ENCODE results near the gene MUC7.
"Not testable (repeated sequence)": the region's sequence is repeated elsewhere in the genome, so short reads cannot be mapped to it uniquely, and the experiment has no call there.

The MUC7 gene

GRCh38 chr4:70471897-70472296 lies at the start of gene MUC7:
Gene MUC7 (plus strand): TSS chr4:70472197. CDS start chr4:70474022, 1,825 bp downstream.
- DNase-seq, result no peak

GRCh38 chr4:70425306-70425705 lies 46.7 kb upstream of the MUC7 start:
- DNase-seq, result no peak

GRCh38 chr4:70426789-70427188 lies 45.2 kb upstream of the MUC7 start:
- no peak for DNase-seq

GRCh38 chr4:70437197-70437596 lies 34.8 kb upstream of the MUC7 start:
- DNase-seq, result no peak

GRCh38 chr4:70442474-70442873 lies 29.5 kb upstream of the MUC7 start:
- no peak for DNase-seq

- no peak for DNase-seq
Measured at GRCh38 chr4:70443329-70443728, 28.7 kb upstream of the MUC7 start.

GRCh38 chr4:70449220-70449619 lies 22.8 kb upstream of the MUC7 start:
- no peak for DNase-seq

GRCh38 chr4:70452946-70453345 lies 19.1 kb upstream of the MUC7 start:
- no peak for DNase-seq

GRCh38 chr4:70463335-70463734 lies 8.7 kb upstream of the MUC7 start:
- no peak for DNase-seq

GRCh38 chr4:70473679-70474078 lies 1.7 kb downstream of the MUC7 start:
- no peak for DNase-seq

- no peak for DNase-seq
Measured at GRCh38 chr4:70488748-70489147, 16.8 kb downstream of the MUC7 start.

GRCh38 chr4:70496231-70496630 lies 24.2 kb downstream of the MUC7 start:
- DNase-seq, result no peak

- not testable (repeated sequence) for DNase-seq
Measured at GRCh38 chr4:70501838-70502237, 29.8 kb downstream of the MUC7 start.

GRCh38 chr4:70504733-70505132 lies 32.7 kb downstream of the MUC7 start:
- DNase-seq, result no peak

- DNase-seq, result peak; percentile 43
Measured at GRCh38 chr4:70505151-70505748, 33.3 kb downstream of the MUC7 start.

GRCh38 chr4:70508801-70509200 lies 36.8 kb downstream of the MUC7 start:
- DNase-seq, result no peak

- no peak for DNase-seq
Measured at GRCh38 chr4:70511365-70511764, 39.4 kb downstream of the MUC7 start.

- no peak for DNase-seq
Measured at GRCh38 chr4:70515367-70516250, 43.6 kb downstream of the MUC7 start.

GRCh38 chr4:70518269-70518668 lies 46.3 kb downstream of the MUC7 start, which contains the start of gene AMTN:
Gene AMTN (plus strand): TSS chr4:70518569. CDS start chr4:70518778, 209 bp downstream.
- no peak for DNase-seq

- DNase-seq, result no peak
Measured at GRCh38 chr4:70518716-70519115, 46.7 kb downstream of the MUC7 start.

GRCh38 chr4:70522626-70523025 lies 50.6 kb downstream of the MUC7 start:
- no peak for DNase-seq

GRCh38 chr4:70530997-70531396 lies 59.0 kb downstream of the MUC7 start:
- no peak for DNase-seq

GRCh38 chr4:70531981-70532380 lies 60.0 kb downstream of the MUC7 start:
- no peak for DNase-seq

All from activated CD8-positive, alpha-beta memory T cell treated with anti-CD3 and anti-CD28 coated beads, Interleukin-2, amount 50 U/mL, for 4 hours (primary cell).